HG03442 (cell line): ENCODE results near the gene TPM1.

ENCODE experiments used
- ATAC-seq: cut with Tn5 transposase; IDR thresholded peaks from one replicate; pipeline ENCODE4 v1.9.1; 2021; ENCODE audit warnings: mild to moderate bottlenecking, moderate library complexity; ENCODE audit not compliant: unreplicated experiment

The TPM1 gene

GRCh38 chr15:63072023-63072650 lies 29.6 kb downstream of the TPM1 start:
- ATAC-seq: no peak

- ATAC-seq: no peak
Measured at GRCh38 chr15:63072809-63073277, 30.3 kb downstream of the TPM1 start.

- ATAC-seq: no peak
Measured at GRCh38 chr15:63073497-63074172, 31.1 kb downstream of the TPM1 start.

GRCh38 chr15:63075015-63075983 lies 32.8 kb downstream of the TPM1 start:
- no peak for ATAC-seq

- ATAC-seq: no peak
Measured at GRCh38 chr15:63075984-63076713, 33.6 kb downstream of the TPM1 start.

- no peak for ATAC-seq
Measured at GRCh38 chr15:63076714-63077046, 34.1 kb downstream of the TPM1 start.

GRCh38 chr15:63077952-63078351 lies 35.4 kb downstream of the TPM1 start:
- no peak for ATAC-seq

GRCh38 chr15:63079947-63080626 lies 37.5 kb downstream of the TPM1 start:
- ATAC-seq: no peak

- ATAC-seq: no peak
Measured at GRCh38 chr15:63080634-63081250, 38.2 kb downstream of the TPM1 start.

- ATAC-seq: no peak
Measured at GRCh38 chr15:63082366-63082765, 39.8 kb downstream of the TPM1 start.

GRCh38 chr15:63083044-63083443 lies 40.5 kb downstream of the TPM1 start:
- ATAC-seq: no peak

GRCh38 chr15:63083541-63083940 lies 41.0 kb downstream of the TPM1 start:
- ATAC-seq: no peak

GRCh38 chr15:63084806-63085205 lies 42.3 kb downstream of the TPM1 start:
- ATAC-seq: no peak

GRCh38 chr15:63085289-63085688 lies 42.7 kb downstream of the TPM1 start:
- ATAC-seq: no peak

- ATAC-seq: no peak
Measured at GRCh38 chr15:63086271-63086670, 43.7 kb downstream of the TPM1 start.

GRCh38 chr15:63086947-63087346 lies 44.4 kb downstream of the TPM1 start:
- no peak for ATAC-seq

GRCh38 chr15:63088533-63089245 lies 46.1 kb downstream of the TPM1 start:
- ATAC-seq: no peak

GRCh38 chr15:63089260-63090043 lies 46.9 kb downstream of the TPM1 start:
- ATAC-seq: no peak

- ATAC-seq: no peak
Measured at GRCh38 chr15:63090472-63090871, 47.9 kb downstream of the TPM1 start.
